H9 (cell line): ENCODE data around the gene UBE2J1. TPM values are rescaled to one million over a fixed set of nuclear protein-coding genes. Genes with fewer than 3 reads are reported as not detected.

Source experiments
- DNase-seq: peaks from one replicate; pipeline ENCODE4 v3.0.0-alpha.2; 2017
- H2AFZ ChIP-seq: one replicate; pipeline ENCODE4 v1.6.1; 2013; ENCODE audit warnings: mild to moderate bottlenecking, low read length, control low read depth, moderate library complexity
- H2AK5ac ChIP-seq: 2 replicates; pipeline ENCODE4 v1.6.1; 2013; ENCODE audit warnings: low read length, control low read depth, mixed read lengths; ENCODE audit not compliant: insufficient read length
- H2BK120ac ChIP-seq: one replicate; pipeline ENCODE4 v1.6.1; 2013; ENCODE audit warnings: low read depth, mild to moderate bottlenecking, low read length, control low read depth, inconsistent platforms; ENCODE audit not compliant: poor library complexity, severe bottlenecking
- H2BK12ac ChIP-seq: 2 replicates; pipeline ENCODE4 v1.6.1; 2013; ENCODE audit warnings: low read length, control low read depth, mixed read lengths, low read depth; ENCODE audit not compliant: insufficient read length
- H2BK15ac ChIP-seq: 2 replicates; pipeline ENCODE4 v1.6.1; 2013; ENCODE audit warnings: low read depth, low read length, control low read depth
- H2BK20ac ChIP-seq: one replicate; pipeline ENCODE4 v1.6.1; 2013; ENCODE audit warnings: low read depth, mild to moderate bottlenecking, low read length, control low read depth, inconsistent platforms; ENCODE audit not compliant: poor library complexity, severe bottlenecking
- H2BK5ac ChIP-seq: 2 replicates; pipeline ENCODE4 v1.6.1; 2013; ENCODE audit warnings: low read length, control low read depth, mixed read lengths; ENCODE audit not compliant: insufficient read length
- H3K14ac ChIP-seq: 2 replicates; pipeline ENCODE4 v1.6.1; 2013; ENCODE audit warnings: low read length, control low read depth; ENCODE audit not compliant: insufficient read depth
- H3K18ac ChIP-seq: 2 replicates; pipeline ENCODE4 v1.6.1; 2013; ENCODE audit warnings: low read depth, mild to moderate bottlenecking, mixed read lengths, low read length, control low read depth; ENCODE audit not compliant: insufficient read length
- H3K23ac ChIP-seq: 2 replicates; pipeline ENCODE4 v1.6.1; 2013; ENCODE audit warnings: low read length, control low read depth, mixed read lengths, low read depth; ENCODE audit not compliant: insufficient read length
- H3K23me2 ChIP-seq: 2 replicates; pipeline ENCODE4 v1.6.1; 2013; ENCODE audit warnings: low read depth, mild to moderate bottlenecking, mixed read lengths, low read length, control low read depth; ENCODE audit not compliant: insufficient read length, poor library complexity, severe bottlenecking
- H3K27ac ChIP-seq: 2 replicates; pipeline ENCODE4 v1.5.1; 2013; ENCODE audit warnings: low read length, control low read depth, mixed read lengths, low read depth; ENCODE audit not compliant: insufficient read length
- H3K27me3 ChIP-seq: 2 replicates; pipeline ENCODE4 v1.6.1; 2013; ENCODE audit warnings: low read length, control low read depth, inconsistent platforms; ENCODE audit not compliant: insufficient read depth
- H3K4ac ChIP-seq: 2 replicates; pipeline ENCODE4 v1.6.1; 2013; ENCODE audit warnings: low read depth, mild to moderate bottlenecking, control low read depth, inconsistent platforms, low read length, moderate library complexity
- H3K4me1 ChIP-seq: 2 replicates; pipeline ENCODE4 v1.6.1; 2013; ENCODE audit warnings: low read length, control low read depth, inconsistent platforms; ENCODE audit not compliant: insufficient read depth
- H3K4me2 ChIP-seq: 2 replicates; pipeline ENCODE4 v1.6.1; 2013; ENCODE audit warnings: low read length, control low read depth, mixed read lengths; ENCODE audit not compliant: insufficient read length, insufficient read depth
- H3K56ac ChIP-seq: 2 replicates; pipeline ENCODE4 v1.6.1; 2013; ENCODE audit warnings: low read depth, mild to moderate bottlenecking, mixed read lengths, low read length, control low read depth; ENCODE audit not compliant: insufficient read length
- H3K79me1 ChIP-seq: 2 replicates; pipeline ENCODE4 v1.6.1; 2013; ENCODE audit warnings: low read depth, mild to moderate bottlenecking, moderate library complexity, low read length, control low read depth, inconsistent platforms; ENCODE audit not compliant: insufficient read depth, poor library complexity, severe bottlenecking
- H3K79me2 ChIP-seq: 2 replicates; pipeline ENCODE4 v1.6.1; 2013; ENCODE audit warnings: low read length, control low read depth, inconsistent platforms; ENCODE audit not compliant: insufficient read depth
- H3K9ac ChIP-seq: 2 replicates; pipeline ENCODE4 v1.6.1; 2013; ENCODE audit warnings: low read length, control low read depth, mixed read lengths; ENCODE audit not compliant: insufficient read length; ENCODE audit errors: extremely low read depth
- H3K9me3 ChIP-seq: one replicate; pipeline ENCODE4 v1.6.1; 2013; ENCODE audit warnings: low read depth, low read length, inconsistent platforms; ENCODE audit not compliant: control insufficient read depth
- H3T11ph ChIP-seq: one replicate; pipeline ENCODE4 v1.6.1; 2013; ENCODE audit warnings: mild to moderate bottlenecking, low read length, control low read depth, inconsistent platforms
- H4K20me1 ChIP-seq: one replicate; pipeline ENCODE4 v1.6.1; 2013; ENCODE audit not compliant: control insufficient read depth, insufficient read length, insufficient read depth
- H4K5ac ChIP-seq: 2 replicates; pipeline ENCODE4 v1.6.1; 2013; ENCODE audit warnings: low read depth, mild to moderate bottlenecking, mixed read lengths, low read length, control low read depth; ENCODE audit not compliant: insufficient read length
- H4K8ac ChIP-seq: replicated peaks from 2 replicates; pipeline ENCODE4 v1.6.1; 2013; ENCODE audit warnings: low read length, control low read depth, mixed read lengths, low read depth; ENCODE audit not compliant: insufficient read length
- H4K91ac ChIP-seq: 2 replicates; pipeline ENCODE4 v1.6.1; 2013; ENCODE audit warnings: low read depth, mild to moderate bottlenecking, moderate library complexity, mixed read lengths, low read length, control low read depth; ENCODE audit not compliant: insufficient read length
- H3K27ac Mint-ChIP-seq, 3 experiments: 2 replicates in 2 of 3; 3 replicates in 1 of 3; pipeline ENCODE4 v1.8.0; 2020 to 2021; ENCODE audit warnings: mixed read lengths in 3 of 3, mild to moderate bottlenecking in 1 of 3, moderate library complexity in 1 of 3
- H3K27me3 Mint-ChIP-seq: 2 replicates; pipeline ENCODE4 v1.8.0; 2021; ENCODE audit warnings: low read depth, mild to moderate bottlenecking, moderate library complexity, mixed read lengths
- H3K36me3 Mint-ChIP-seq, 3 experiments: 2 replicates in 2 of 3; 3 replicates in 1 of 3; pipeline ENCODE4 v1.8.0; 2020 to 2021; ENCODE audit warnings: low read depth in 3 of 3, mixed read lengths in 3 of 3; ENCODE audit not compliant: insufficient read depth in 1 of 3
- H3K4me1 Mint-ChIP-seq, 2 experiments: 2 replicates each; pipeline ENCODE4 v1.8.0; 2020; ENCODE audit warnings: mixed read lengths in 2 of 2
- H3K4me3 Mint-ChIP-seq, 2 experiments: 2 replicates in 1 of 2; 3 replicates in 1 of 2; pipeline ENCODE4 v1.8.0; 2020 to 2021; ENCODE audit warnings: mild to moderate bottlenecking in 2 of 2, mixed read lengths in 2 of 2, moderate library complexity in 1 of 2
- H3K9me3 Mint-ChIP-seq, 2 experiments: 2 replicates in 1 of 2; 3 replicates in 1 of 2; pipeline ENCODE4 v1.8.0; 2020; ENCODE audit warnings: mild to moderate bottlenecking in 2 of 2, mixed read lengths in 2 of 2, moderate library complexity in 1 of 2
- WGBS: extraction: QIAGEN DNeasy Blood & Tissue Kit; methylation state at CpG from one replicate; pipeline ENCODE4 v1.1.7; 2013; ENCODE audit warnings: missing lambda C conversion rate, low lambda C conversion rate, mixed read lengths; ENCODE audit not compliant: insufficient read length; ENCODE audit errors: extremely low coverage; 5-methylcytosine and 5-hydroxymethylcytosine counted together
- total RNA-seq: library from RNA; stranded (reverse); gene quantifications from 2 replicates; pipeline ENCODE4 v1.2.1, GENCODE V29; 2021
- TF ChIP-seq, protein P1 (sequence below): fragments of 200-600 bp; sonication (generic); conservative IDR thresholded peaks from 3 replicates; pipeline ENCODE4 v1.8.0; 2021; ENCODE audit warnings: antibody characterized with exemption, mild to moderate bottlenecking

UBE2J1 gene
- total RNA-seq, 1 experiment from 2014 or later = 13.1 TPM

DNA sequence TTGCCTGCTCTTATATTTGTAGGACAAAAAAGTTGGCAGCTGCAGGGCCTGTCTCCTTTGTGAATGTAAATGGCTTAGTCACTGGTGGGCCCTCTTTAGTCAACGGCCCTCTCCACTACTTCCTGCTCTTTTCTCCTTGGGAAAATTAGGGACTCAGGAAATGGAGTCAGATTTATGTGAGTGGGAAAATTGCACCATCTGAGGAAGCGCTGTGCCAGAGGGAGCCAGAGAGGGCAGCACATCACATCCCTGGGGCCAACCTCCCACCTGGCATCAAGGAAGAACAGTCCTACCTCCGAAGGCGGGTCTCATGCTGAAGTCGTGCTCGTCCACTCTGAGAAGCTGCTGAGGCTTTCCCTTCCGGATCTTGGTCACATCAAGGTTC is 53.1 kb downstream of the UBE2J1 start:
- H3K23me2 ChIP-seq = no peaks in the 10 kb centered on the region
- DNase-seq = peak; percentile 57
- no peak overlapping the region for H3K4me2 ChIP-seq
- H4K91ac ChIP-seq = no peak overlapping the region
- no peak overlapping the region for H2BK20ac ChIP-seq
- no peak overlapping the region for H3K56ac ChIP-seq
- H2BK5ac ChIP-seq = no peak overlapping the region
- no CpG with 5 or more reads among the region's 7 CpGs for WGBS
- no peak overlapping the region for H3K14ac ChIP-seq
- no peak overlapping the region for H2BK12ac ChIP-seq
- Mint-ChIP-seq H3K27ac (no peak overlapping the region), H3K9me3 (peaks cover 3 to 4% of the 10 kb centered on the region in 2 experiments; a peak in 3 of 5 replicates), H3K36me3 (no peaks in the 10 kb centered on the region; a peak in 1 of 7 replicates), H3K27me3 (0 out of 2 replicates have a peak, but pooled peaks cover 1% of the 10 kb centered on the region), H3K4me3 (no peak overlapping the region), H3K4me1 (peaks cover 10 to 18% of the 10 kb centered on the region in 2 experiments)
- H3K27me3 ChIP-seq = no peaks in the 10 kb centered on the region
- no peak overlapping the region for H3K23ac ChIP-seq
- H3K4me1 ChIP-seq = no peaks in the 10 kb centered on the region
- no peak overlapping the region for H2AFZ ChIP-seq
- H3K4ac ChIP-seq = no peak overlapping the region
- H3K18ac ChIP-seq = no peak overlapping the region
- no peaks in the 10 kb centered on the region for H4K20me1 ChIP-seq
- no peaks in the 10 kb centered on the region for H3K79me2 ChIP-seq
- H3K9ac ChIP-seq = no peak overlapping the region
- no peak overlapping the region for H4K5ac ChIP-seq
- no peak overlapping the region for H2BK15ac ChIP-seq
- H3K9me3 ChIP-seq = no peaks in the 10 kb centered on the region
- H3T11ph ChIP-seq = no peak overlapping the region
- no peaks in the 10 kb centered on the region for H3K79me1 ChIP-seq
- TF ChIP-seq, protein P1, sequence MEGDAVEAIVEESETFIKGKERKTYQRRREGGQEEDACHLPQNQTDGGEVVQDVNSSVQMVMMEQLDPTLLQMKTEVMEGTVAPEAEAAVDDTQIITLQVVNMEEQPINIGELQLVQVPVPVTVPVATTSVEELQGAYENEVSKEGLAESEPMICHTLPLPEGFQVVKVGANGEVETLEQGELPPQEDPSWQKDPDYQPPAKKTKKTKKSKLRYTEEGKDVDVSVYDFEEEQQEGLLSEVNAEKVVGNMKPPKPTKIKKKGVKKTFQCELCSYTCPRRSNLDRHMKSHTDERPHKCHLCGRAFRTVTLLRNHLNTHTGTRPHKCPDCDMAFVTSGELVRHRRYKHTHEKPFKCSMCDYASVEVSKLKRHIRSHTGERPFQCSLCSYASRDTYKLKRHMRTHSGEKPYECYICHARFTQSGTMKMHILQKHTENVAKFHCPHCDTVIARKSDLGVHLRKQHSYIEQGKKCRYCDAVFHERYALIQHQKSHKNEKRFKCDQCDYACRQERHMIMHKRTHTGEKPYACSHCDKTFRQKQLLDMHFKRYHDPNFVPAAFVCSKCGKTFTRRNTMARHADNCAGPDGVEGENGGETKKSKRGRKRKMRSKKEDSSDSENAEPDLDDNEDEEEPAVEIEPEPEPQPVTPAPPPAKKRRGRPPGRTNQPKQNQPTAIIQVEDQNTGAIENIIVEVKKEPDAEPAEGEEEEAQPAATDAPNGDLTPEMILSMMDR = peak; percentile 52
- H2AK5ac ChIP-seq = no peak overlapping the region
- no peak overlapping the region for H3K27ac ChIP-seq
- H2BK120ac ChIP-seq = no peak overlapping the region
- no peak overlapping the region for H4K8ac ChIP-seq
